ENCODE measurements around the gene PALD1.

DNA sequence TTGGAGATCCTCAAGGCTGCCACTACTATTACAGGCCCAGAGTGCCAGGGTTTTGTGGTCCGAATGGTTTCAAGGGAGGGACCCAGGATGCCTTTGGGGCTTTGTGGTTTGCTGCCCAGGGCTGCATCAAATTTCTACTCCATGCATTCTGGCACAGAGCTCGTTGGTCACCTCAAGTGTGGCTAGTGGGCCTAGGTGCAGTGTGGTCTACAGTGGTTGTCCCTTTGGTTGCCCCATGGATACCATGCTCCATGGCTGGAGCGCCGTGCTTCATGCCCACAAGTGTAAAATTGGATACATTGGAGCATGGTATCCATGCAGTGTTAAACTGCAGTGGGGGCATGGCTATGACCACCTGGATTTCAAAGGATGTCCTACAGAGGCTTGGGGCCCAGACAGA lies 129.4 kb downstream of the PALD1 start:
- TF ChIP-seq CTCF (IDR thresholded peaks at IDR 0.05; ENCODE audit: insufficient read depth, low read depth, low read length) (no peak), EZH2 (IDR thresholded peaks at IDR 0.05; ENCODE audit: insufficient read depth, low read length) (no peak)
